Aorta (tissue), 5 donors: ENCODE measurements around the gene KCNQ1. TPM values are rescaled to one million over a fixed set of nuclear protein-coding genes. Genes with fewer than 3 reads are reported as not detected.

ENCODE experiments used
- ATAC-seq: fragments of 200-7000 bp; cut with Tn5 transposase; one replicate; pipeline ENCODE4 v1.9.1; 2022; ENCODE audit warnings: moderate library complexity; ENCODE audit not compliant: low FRiP score
- DNase-seq, 2 donors: peaks; one replicate each; pipeline ENCODE4 v3.0.0-alpha.2; 2020
- H3K27ac ChIP-seq, 2 donors: one replicate each; pipeline ENCODE4 v1.5.1; 2013; ENCODE audit warnings: low read length in 2 of 2, mild to moderate bottlenecking in 2 of 2, moderate library complexity in 2 of 2, control low read depth in 1 of 2, inconsistent platforms in 1 of 2, low read depth in 1 of 2
- H3K27me3 ChIP-seq, 2 donors: one replicate each; pipeline ENCODE4 v1.6.1; 2013; ENCODE audit warnings: control low read depth in 1 of 2, low read length in 1 of 2, mild to moderate bottlenecking in 1 of 2, moderate library complexity in 1 of 2; ENCODE audit not compliant: insufficient read depth in 2 of 2, control insufficient read depth in 1 of 2
- H3K36me3 ChIP-seq, 2 donors: one replicate each; pipeline ENCODE4 v1.6.1; 2013; ENCODE audit warnings: control low read depth in 1 of 2, low read length in 1 of 2, mild to moderate bottlenecking in 1 of 2; ENCODE audit not compliant: insufficient read depth in 2 of 2, control insufficient read depth in 1 of 2
- H3K4me1 ChIP-seq, 2 donors: one replicate each; pipeline ENCODE4 v1.6.1; 2013; ENCODE audit warnings: low read length in 2 of 2, control low read depth in 1 of 2, mild to moderate bottlenecking in 1 of 2, moderate library complexity in 1 of 2; ENCODE audit not compliant: insufficient read depth in 2 of 2, control insufficient read depth in 1 of 2
- H3K4me3 ChIP-seq, 2 donors: one replicate each; pipeline ENCODE4 v1.5.1; 2013; ENCODE audit warnings: low read length in 2 of 2, control low read depth in 1 of 2, mild to moderate bottlenecking in 1 of 2
- H3K9me3 ChIP-seq: one replicate; pipeline ENCODE4 v1.6.1; 2013; ENCODE audit warnings: mild to moderate bottlenecking, low read length; ENCODE audit not compliant: control insufficient read depth
- WGBS, 2 donors: extraction: QIAGEN DNeasy Blood & Tissue Kit; methylation state at CpG; one replicate each; pipeline ENCODE4 v1.1.7; 2013; 5-methylcytosine and 5-hydroxymethylcytosine counted together
- intact Hi-C, 2 donors: fragments of 100-400 bp; cut with DNase I; formaldehyde crosslinking; loops; one replicate each; pipeline versions ENCODE4 v1.14.2 to v1.15.0; 2022
- polyA plus RNA-seq, 2 donors: library from polyadenylated mRNA; stranded (reverse); fragments of 200-250 nt; gene quantifications; one replicate each; pipeline ENCODE4 v1.2.3, GENCODE V29; 2013
- total RNA-seq, 2 donors: library from RNA; stranded (reverse); fragmentation: NEBNext Ultra II Directional; extraction: Animal tissue kit (Norgen Biotek cat#: 25700); gene quantifications; one replicate each; pipeline ENCODE4 v1.2.1, GENCODE V29; 2021
- donor health status: healthy with polysubstance abuse.
- donor health status: Bipolar disorder and iron deficiency.
- donor health status: DM: no; HTN: no; CAD: no.
- donor health status: DM: no; HTN: no; CAD: no.
- donor health status: DM: yes; HTN: yes; CAD: no.

KCNQ1 gene
- total and polyA plus RNA-seq, 4 donors = 0.67 to 11.5 (median 5.8) TPM

GRCh38 chr11:2415171-2415570 lies 29.6 kb upstream of the KCNQ1 start:
- WGBS, 2 donors = 88 to 92% methylated on average over 20 to 28 of the region's 28 CpGs
- intact Hi-C loops = no loop called here

GRCh38 chr11:2415601-2416380 lies 29.0 kb upstream of the KCNQ1 start:
- intact Hi-C loops = no loop called here
- ATAC-seq (no peak), DNase-seq (no peak)
- H3K36me3 ChIP-seq = no peaks in the 10 kb centered on the region
- no peaks in the 10 kb centered on the region for H3K27me3 ChIP-seq
- no peaks in the 10 kb centered on the region for H3K9me3 ChIP-seq
- H3K27ac ChIP-seq = no peak overlapping the region
- 82 to 83% methylated on average over 34 of the region's 34 CpGs for WGBS, 2 donors
- no peak overlapping the region for H3K4me3 ChIP-seq
- no peaks in the 10 kb centered on the region for H3K4me1 ChIP-seq

More at GRCh38 chr11:2415171-2415570, 29.6 kb upstream of the KCNQ1 start:
- Histone ChIP-seq H3K4me1 (no peaks in the 10 kb centered on the region), H3K27me3 (no peaks in the 10 kb centered on the region), H3K9me3 (no peaks in the 10 kb centered on the region), H3K27ac (no peak overlapping the region), H3K4me3 (no peak overlapping the region), H3K36me3 (no peaks in the 10 kb centered on the region)
- ATAC-seq = no peak
- no peak for DNase-seq

- 64 to 66% methylated on average over 18 of the region's 18 CpGs for WGBS, 2 donors
- no peaks in the 10 kb centered on the region for H3K4me1 ChIP-seq
- intact Hi-C loops = no loop called here
- DNase-seq (no peak), ATAC-seq (no peak)
- H3K4me3 ChIP-seq = no peak overlapping the region
- H3K27ac ChIP-seq = no peak overlapping the region
- no peaks in the 10 kb centered on the region for H3K9me3 ChIP-seq
- no peaks in the 10 kb centered on the region for H3K27me3 ChIP-seq
- no peaks in the 10 kb centered on the region for H3K36me3 ChIP-seq
Observed at GRCh38 chr11:2416765-2417164, 28.0 kb upstream of the KCNQ1 start.

GRCh38 chr11:2417856-2418692 lies 26.7 kb upstream of the KCNQ1 start:
- no peak for DNase-seq
- no peaks in the 10 kb centered on the region for H3K4me1 ChIP-seq
- H3K9me3 ChIP-seq = no peaks in the 10 kb centered on the region
- H3K4me3 ChIP-seq = no peak overlapping the region
- no peaks in the 10 kb centered on the region for H3K27me3 ChIP-seq
- H3K36me3 ChIP-seq = no peaks in the 10 kb centered on the region
- ATAC-seq = no peak
- 68 to 74% methylated on average over 29 to 30 of the region's 30 CpGs for WGBS, 2 donors
- intact Hi-C loops = no loop called here
- no peak overlapping the region for H3K27ac ChIP-seq

DNA sequence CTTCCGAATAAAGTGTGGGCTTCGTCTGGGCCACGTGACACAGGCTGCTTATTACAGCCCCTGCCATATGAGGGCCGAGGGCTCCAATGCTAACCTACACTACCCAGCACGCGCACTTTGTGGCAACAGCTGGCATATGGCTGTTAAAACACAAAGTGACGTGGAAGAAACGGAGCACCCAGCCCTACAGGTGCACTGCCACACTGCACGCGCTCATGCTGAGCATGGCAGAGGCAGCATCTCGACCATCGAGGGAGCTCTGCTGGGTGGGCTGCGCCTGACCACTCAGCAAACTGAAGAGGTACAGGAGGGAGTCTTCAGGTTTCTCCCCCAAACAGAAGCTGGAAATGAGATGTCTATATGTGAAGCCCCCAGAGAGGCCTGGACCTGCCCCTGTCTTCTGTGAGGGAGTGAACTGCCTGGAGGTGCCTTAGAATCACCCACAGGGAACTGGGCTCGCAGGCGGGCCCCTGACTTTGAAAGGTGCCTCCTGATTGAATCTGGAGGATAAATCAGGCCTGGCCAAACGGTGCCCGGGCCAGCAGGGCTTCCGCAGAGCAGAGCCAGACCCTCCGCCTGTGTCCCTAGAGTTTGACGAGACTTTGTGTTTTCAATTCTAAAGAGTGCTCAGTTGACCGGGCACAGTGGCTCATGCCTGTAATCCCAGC lies 26.0 kb upstream of the KCNQ1 start:
- Histone ChIP-seq H3K4me1 (no peaks in the 10 kb centered on the region), H3K4me3 (no peak overlapping the region), H3K9me3 (no peaks in the 10 kb centered on the region), H3K27me3 (no peaks in the 10 kb centered on the region), H3K27ac (no peak overlapping the region), H3K36me3 (no peaks in the 10 kb centered on the region)
- intact Hi-C loops = no loop called here
- ATAC-seq (no peak), DNase-seq (no peak)
- WGBS, 2 donors = 76 to 78% methylated on average over 21 of the region's 21 CpGs

DNA sequence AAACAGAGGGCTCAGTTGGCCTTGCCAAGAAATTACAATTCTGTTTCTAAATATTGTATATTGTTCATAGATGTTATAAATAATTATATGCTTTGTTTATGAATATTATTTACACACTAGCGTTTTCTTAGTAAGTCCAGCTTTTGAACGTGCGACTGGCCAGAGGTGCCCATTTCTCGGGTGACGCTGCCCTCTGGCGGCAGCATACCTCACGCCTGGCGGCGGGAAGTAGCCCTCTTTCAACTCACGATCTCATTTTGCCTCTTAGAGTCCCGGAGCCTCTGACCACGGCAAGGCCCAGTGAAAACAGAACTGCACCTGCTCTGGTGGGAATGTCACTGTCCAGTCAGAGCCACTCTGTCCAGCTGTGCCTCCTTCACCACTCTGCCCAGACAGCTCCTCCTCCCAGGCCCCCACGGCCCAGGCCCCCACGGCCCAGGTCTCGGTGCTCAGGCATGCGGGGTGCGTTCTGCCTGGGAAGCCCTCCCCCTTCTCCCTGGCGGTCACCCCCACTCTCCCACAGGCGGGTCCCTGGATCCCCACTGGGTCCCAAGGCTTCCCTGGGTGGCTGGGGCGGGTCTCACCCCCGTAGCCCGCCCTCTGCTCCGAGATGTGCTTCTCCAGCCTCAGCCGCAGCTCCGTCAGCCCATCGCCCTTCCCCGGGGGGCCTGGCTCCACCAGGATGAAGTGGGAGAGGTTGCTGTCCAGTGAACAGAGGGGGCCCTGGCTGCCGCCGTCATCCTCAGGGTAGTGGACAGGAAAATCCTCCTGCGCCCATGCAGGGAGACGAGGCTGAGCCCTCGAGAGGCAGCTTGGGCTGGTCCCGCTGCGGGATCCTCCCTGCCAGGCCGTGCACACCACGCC lies 24.9 kb upstream of the KCNQ1 start:
- ATAC-seq (peak; percentile 80), DNase-seq (peak; percentile 80 to 91)
- Histone ChIP-seq H3K27me3 (no peaks in the 10 kb centered on the region), H3K4me1 (no peaks in the 10 kb centered on the region), H3K27ac (no peak overlapping the region), H3K9me3 (no peaks in the 10 kb centered on the region), H3K4me3 (no peak overlapping the region), H3K36me3 (no peaks in the 10 kb centered on the region)
- 55% methylated on average over 31 to 36 of the region's 36 CpGs for WGBS, 2 donors
- intact Hi-C loops = loop anchor here (1.0 to 2.0 kb wide), 4 partner anchors 115 to 223 kb away; no protein-coding TSS in a partner anchor

- ATAC-seq (peak; percentile 94), DNase-seq (peak; percentile 76 to 92)
- Histone ChIP-seq H3K4me1 (no peaks in the 10 kb centered on the region), H3K9me3 (no peaks in the 10 kb centered on the region), H3K27ac (no peak overlapping the region), H3K4me3 (no peak overlapping the region), H3K27me3 (no peaks in the 10 kb centered on the region), H3K36me3 (no peaks in the 10 kb centered on the region)
- intact Hi-C loops = loop anchor here (1.0 to 2.0 kb wide), 4 partner anchors 115 to 224 kb away; no protein-coding TSS in a partner anchor
- WGBS, 2 donors = 21 to 24% methylated on average over 40 to 44 of the region's 44 CpGs
Observed at GRCh38 chr11:2420502-2421225, 24.1 kb upstream of the KCNQ1 start.
